Measurements from ENCODE around the gene NCKAP1. TPM values are rescaled to one million over a fixed set of nuclear protein-coding genes. Genes with fewer than 3 reads are reported as not detected.

The NCKAP1 gene
- total RNA-seq, 2 donors from 2014 or later: 128 to 136 TPM

GRCh38 chr2:183009249-183009899 is 28.9 kb downstream of the NCKAP1 start:
- Histone ChIP-seq H3K4me1 (ENCODE audit: control insufficient read depth, insufficient read depth, low read length) (peaks cover 8% of the 10 kb centered on the region), H3K9me3 (ENCODE audit: control insufficient read depth, low read length) (no peaks in the 10 kb centered on the region), H3K27ac (ENCODE audit: low read depth, low read length) (no peak overlapping the region), H3K4me3 (ENCODE audit: low read length) (no peak overlapping the region), H3K9ac (ENCODE audit: extremely low read depth, low read length, poor library complexity, severe bottlenecking) (no peak overlapping the region), H3K36me3 (ENCODE audit: control insufficient read depth, insufficient read depth, low read length) (peaks cover 8% of the 10 kb centered on the region), H3K27me3 (ENCODE audit: control insufficient read depth, insufficient read depth, low read length, poor library complexity, severe bottlenecking) (no peaks in the 10 kb centered on the region)
- H3K9me3 Mint-ChIP-seq: no peaks in the 10 kb centered on the region
- no peak overlapping the region for H3K27ac Mint-ChIP-seq
- peaks cover 13% of the 10 kb centered on the region for H3K36me3 Mint-ChIP-seq (ENCODE audit: low read depth)
- H3K4me3 Mint-ChIP-seq: no peak overlapping the region
- H3K27me3 Mint-ChIP-seq (ENCODE audit: insufficient read depth): no peaks in the 10 kb centered on the region
- no peak for DNase-seq
- WGBS, 2 experiments (ENCODE audit: insufficient coverage in 1 of 2, insufficient read length in 1 of 2): 86 to 91% methylated on average over 2 to 3 of the region's 3 CpGs
- TF ChIP-seq, protein P1, sequence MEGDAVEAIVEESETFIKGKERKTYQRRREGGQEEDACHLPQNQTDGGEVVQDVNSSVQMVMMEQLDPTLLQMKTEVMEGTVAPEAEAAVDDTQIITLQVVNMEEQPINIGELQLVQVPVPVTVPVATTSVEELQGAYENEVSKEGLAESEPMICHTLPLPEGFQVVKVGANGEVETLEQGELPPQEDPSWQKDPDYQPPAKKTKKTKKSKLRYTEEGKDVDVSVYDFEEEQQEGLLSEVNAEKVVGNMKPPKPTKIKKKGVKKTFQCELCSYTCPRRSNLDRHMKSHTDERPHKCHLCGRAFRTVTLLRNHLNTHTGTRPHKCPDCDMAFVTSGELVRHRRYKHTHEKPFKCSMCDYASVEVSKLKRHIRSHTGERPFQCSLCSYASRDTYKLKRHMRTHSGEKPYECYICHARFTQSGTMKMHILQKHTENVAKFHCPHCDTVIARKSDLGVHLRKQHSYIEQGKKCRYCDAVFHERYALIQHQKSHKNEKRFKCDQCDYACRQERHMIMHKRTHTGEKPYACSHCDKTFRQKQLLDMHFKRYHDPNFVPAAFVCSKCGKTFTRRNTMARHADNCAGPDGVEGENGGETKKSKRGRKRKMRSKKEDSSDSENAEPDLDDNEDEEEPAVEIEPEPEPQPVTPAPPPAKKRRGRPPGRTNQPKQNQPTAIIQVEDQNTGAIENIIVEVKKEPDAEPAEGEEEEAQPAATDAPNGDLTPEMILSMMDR (conservative IDR thresholded peaks at IDR 0.05): no peak
- peaks cover 28% of the 10 kb centered on the region for H3K4me1 Mint-ChIP-seq

GRCh38 chr2:183001948-183002347 is 36.3 kb downstream of the NCKAP1 start:
- Histone ChIP-seq H3K9ac (ENCODE audit: extremely low read depth, low read length, poor library complexity, severe bottlenecking) (no peak overlapping the region), H3K9me3 (ENCODE audit: control insufficient read depth, low read length) (no peaks in the 10 kb centered on the region), H3K27me3 (ENCODE audit: control insufficient read depth, insufficient read depth, low read length, poor library complexity, severe bottlenecking) (no peaks in the 10 kb centered on the region), H3K36me3 (ENCODE audit: control insufficient read depth, insufficient read depth, low read length) (peaks cover 58% of the 10 kb centered on the region), H3K4me3 (ENCODE audit: low read length) (no peak overlapping the region), H3K4me1 (ENCODE audit: control insufficient read depth, insufficient read depth, low read length) (no peaks in the 10 kb centered on the region), H3K27ac (ENCODE audit: low read depth, low read length) (no peak overlapping the region)
- H3K9me3 Mint-ChIP-seq: no peaks in the 10 kb centered on the region
- H3K27ac Mint-ChIP-seq: no peak overlapping the region
- WGBS, 2 experiments (ENCODE audit: insufficient coverage in 1 of 2, insufficient read length in 1 of 2): 60 to 90% methylated on average over 1 of the region's 2 CpGs
- no peaks in the 10 kb centered on the region for H3K27me3 Mint-ChIP-seq (ENCODE audit: insufficient read depth)
- no peak overlapping the region for H3K4me3 Mint-ChIP-seq
- TF ChIP-seq, protein P1 (conservative IDR thresholded peaks at IDR 0.05): no peak
- peaks cover 2% of the 10 kb centered on the region for H3K4me1 Mint-ChIP-seq
- peaks cover 51% of the 10 kb centered on the region for H3K36me3 Mint-ChIP-seq (ENCODE audit: low read depth)
- DNase-seq: no peak

GRCh38 chr2:183000846-183001245 is 37.4 kb downstream of the NCKAP1 start:
- Mint-ChIP-seq H3K36me3 (ENCODE audit: low read depth) (peaks cover 59% of the 10 kb centered on the region), H3K27me3 (ENCODE audit: insufficient read depth) (no peaks in the 10 kb centered on the region), H3K27ac (no peak overlapping the region), H3K9me3 (no peaks in the 10 kb centered on the region), H3K4me1 (no peaks in the 10 kb centered on the region), H3K4me3 (no peak overlapping the region)
- Histone ChIP-seq H3K4me1 (ENCODE audit: control insufficient read depth, insufficient read depth, low read length) (no peaks in the 10 kb centered on the region), H3K4me3 (ENCODE audit: low read length) (no peak overlapping the region), H3K9me3 (ENCODE audit: control insufficient read depth, low read length) (no peaks in the 10 kb centered on the region), H3K27me3 (ENCODE audit: control insufficient read depth, insufficient read depth, low read length, poor library complexity, severe bottlenecking) (no peaks in the 10 kb centered on the region), H3K27ac (ENCODE audit: low read depth, low read length) (peak overlapping the region; percentile 24), H3K9ac (ENCODE audit: extremely low read depth, low read length, poor library complexity, severe bottlenecking) (no peak overlapping the region), H3K36me3 (ENCODE audit: control insufficient read depth, insufficient read depth, low read length) (peaks cover 67% of the 10 kb centered on the region)
- no peak for DNase-seq
- 92 to 98% methylated on average over 10 of the region's 10 CpGs for WGBS, 2 experiments (ENCODE audit: insufficient coverage in 1 of 2, insufficient read length in 1 of 2)
- TF ChIP-seq, protein P1 (conservative IDR thresholded peaks at IDR 0.05): no peak
